ENCODE results near the gene ASB2. TPM values are rescaled to one million over a fixed set of nuclear protein-coding genes. Genes with fewer than 3 reads are reported as not detected.
A peak's percentile ranks its signal among the peaks of the same experiment; 100 is the strongest.

Gene ASB2
- total and polyA plus RNA-seq, 2 of the 13 experiments (the other 11 are each of a cell fraction or from before 2014, with no cell fraction given), result 0.82 to 4.1 TPM

GRCh38 chr14:93963692-93964091, 12.7 kb downstream of the ASB2 start:
- H3K36me3 ChIP-seq (replicated peaks in 1 of 2; ENCODE audit: control insufficient read depth in 1 of 2, insufficient read depth in 2 of 2, low read length in 2 of 2), result no peaks in the 10 kb centered on the region
- H3K79me2 ChIP-seq (ENCODE audit: insufficient read depth, low read length), result no peaks in the 10 kb centered on the region
- in situ Hi-C loops (cut with HindIII; ENCODE audit: extremely low pct_ligation_motif_present, low pct_unique_long_range_greater_than_20kb), result no loop called here
- intact Hi-C loops (cut with micrococcal nuclease; ENCODE audit: unreplicated experiment), result no loop called here
- WGBS (ENCODE audit: low lambda C conversion rate), result 45% methylated on average over 4 of the region's 4 CpGs
- no peak overlapping the region for H3K4me2 ChIP-seq (ENCODE audit: low read depth, low read length)
- ChIA-PET POLR2A (interaction anchor here (0.9 kb wide), 1 partner anchor 24 kb away, joined by 3 read pairs; no protein-coding TSS in a partner anchor), CTCF (ENCODE audit: low intra/inter-chr PET ratio, low total read pairs) (no interaction called here)
- no peak overlapping the region for H3K9ac ChIP-seq (ENCODE audit: insufficient read depth, low read depth, low read length)
- no peak for TF ChIP-seq ZBTB42 (CRISPR knock-in tag; IDR thresholded peaks at IDR 0.05)
- DNase-seq (ENCODE audit: low spot score) (no peak), ATAC-seq (no peak), FAIRE-seq (no peak)
- H2AFZ ChIP-seq (ENCODE audit: low read length), result no peak overlapping the region
- no TSS peak for BruUV-seq (replicated peaks)
- H3K9me3 ChIP-seq (ENCODE audit: low read length), result no peaks in the 10 kb centered on the region
- peaks cover 63% of the 10 kb centered on the region for H3K4me1 ChIP-seq (ENCODE audit: insufficient read depth, low read length)
- no peak overlapping the region for H3K4me3 ChIP-seq (replicated peaks in 1 of 3; ENCODE audit: insufficient read depth in 1 of 3, low read depth in 2 of 3, low read length in 3 of 3)
- H4K20me1 ChIP-seq (ENCODE audit: insufficient read depth, low read length), result no peaks in the 10 kb centered on the region
- no peak overlapping the region for H3K27ac ChIP-seq (ENCODE audit: extremely low read length, insufficient read depth, low read length)
- H3K27me3 ChIP-seq (ENCODE audit: control insufficient read depth in 1 of 2, insufficient read depth in 2 of 2, low read length in 2 of 2), result 0 out of 5 replicates have a peak, but pooled peaks cover 1 to 3% of the 10 kb centered on the region in 2 experiments

GRCh38 chr14:93962701-93963601, 13.4 kb downstream of the ASB2 start:
- CTCF ChIA-PET (ENCODE audit: low intra/inter-chr PET ratio, low total read pairs), result no interaction called here
- BruUV-seq (replicated peaks), result no TSS peak
- no peak for ATAC-seq
- TF ChIP-seq SOX13 (IDR thresholded peaks at IDR 0.05) (no peak), SOX13 (CRISPR knock-in tag; conservative IDR thresholded peaks at IDR 0.05 in 1 of 2, IDR thresholded peaks at IDR 0.05 in 1 of 2) (no peak), FIP1L1 (IDR thresholded peaks at IDR 0.05; ENCODE audit: borderline replicate concordance, insufficient read depth, low read depth, low read length) (no peak), ELF3 (CRISPR knock-in tag; IDR thresholded peaks at IDR 0.05) (no peak), KLF6 (CRISPR knock-in tag; IDR thresholded peaks at IDR 0.05) (no peak), CERS6 (CRISPR knock-in tag; IDR thresholded peaks at IDR 0.05) (no peak), TFAP4 (IDR thresholded peaks at IDR 0.05; ENCODE audit: borderline replicate concordance, low read depth) (peak; percentile 44; the same call in 1 of the 2 replicates), ZNF644 (CRISPR knock-in tag; IDR thresholded peaks at IDR 0.05; ENCODE audit: low read depth) (no peak), CHD2 (IDR thresholded peaks at IDR 0.05; ENCODE audit: low read depth, low read length) (no peak), ZSCAN31 (CRISPR knock-in tag; IDR thresholded peaks at IDR 0.05; ENCODE audit: low read depth) (no peak), ZNF468 (CRISPR knock-in tag; IDR thresholded peaks at IDR 0.05) (no peak), HOMEZ (CRISPR knock-in tag; IDR thresholded peaks at IDR 0.05; ENCODE audit: low read depth) (no peak), RARA (CRISPR knock-in tag; IDR thresholded peaks at IDR 0.05) (peak; percentile 45), TBL1XR1 (IDR thresholded peaks at IDR 0.05; ENCODE audit: borderline replicate concordance, low read length, partially characterized antibody) (no peak)

More at GRCh38 chr14:93962701-93963601, 13.4 kb downstream of the ASB2 start:
- Histone ChIP-seq H4K20me1 (ENCODE audit: insufficient read depth, low read length) (no peaks in the 10 kb centered on the region), H3K27me3 (ENCODE audit: control insufficient read depth in 1 of 2, insufficient read depth in 2 of 2, low read length in 2 of 2) (no peaks in the 10 kb centered on the region), H3K27ac (ENCODE audit: extremely low read length, insufficient read depth, low read length) (no peak overlapping the region), H3K4me2 (ENCODE audit: low read depth, low read length) (no peak overlapping the region), H3K9ac (ENCODE audit: insufficient read depth, low read depth, low read length) (peak overlapping the region; percentile 31), H3K36me3 (replicated peaks in 1 of 2; ENCODE audit: control insufficient read depth in 1 of 2, insufficient read depth in 2 of 2, low read length in 2 of 2) (no peaks in the 10 kb centered on the region), H3K4me3 (replicated peaks in 1 of 3; ENCODE audit: insufficient read depth in 1 of 3, low read depth in 2 of 3, low read length in 3 of 3) (no peak overlapping the region), H2AFZ (ENCODE audit: low read length) (no peak overlapping the region), H3K79me2 (ENCODE audit: insufficient read depth, low read length) (no peaks in the 10 kb centered on the region), H3K4me1 (ENCODE audit: insufficient read depth, low read length) (peaks cover 71% of the 10 kb centered on the region), H3K9me3 (ENCODE audit: low read length) (no peaks in the 10 kb centered on the region)
- POLR2A ChIA-PET, result interaction anchor here (0.9 kb wide), 1 partner anchor 23 kb away, joined by 3 read pairs; no protein-coding TSS in a partner anchor
- FAIRE-seq, result no peak
- intact Hi-C loops (cut with micrococcal nuclease; ENCODE audit: unreplicated experiment), result no loop called here
- 38% methylated on average over 8 of the region's 16 CpGs for WGBS (ENCODE audit: low lambda C conversion rate)
- no peak for DNase-seq (ENCODE audit: low spot score)
- in situ Hi-C loops (cut with HindIII; ENCODE audit: extremely low pct_ligation_motif_present, low pct_unique_long_range_greater_than_20kb), result no loop called here
